ENCODE results near the gene SLC6A4. TPM values are rescaled to one million over a fixed set of nuclear protein-coding genes. Genes with fewer than 3 reads are reported as not detected.

Gene SLC6A4
- total RNA-seq, 2 donors from 2014 or later, result 0.09 to 0.74 TPM

GRCh38 chr17:30197416-30197815 is 38.1 kb downstream of the SLC6A4 start:
- no peaks in the 10 kb centered on the region for H3K9me3 ChIP-seq
- H3K27me3 ChIP-seq (replicated peaks; ENCODE audit: insufficient read depth), result no peaks in the 10 kb centered on the region
- WGBS, result 82% methylated on average over 4 of the region's 4 CpGs
- no peaks in the 10 kb centered on the region for H3K36me3 ChIP-seq
- H3K4me1 ChIP-seq (replicated peaks), result no peaks in the 10 kb centered on the region
- H3K27ac ChIP-seq, result no peak overlapping the region
- TF ChIP-seq CTCF (IDR thresholded peaks at IDR 0.05), result no peak
- intact Hi-C loops (cut with DNase I), result no loop called here
- DNase-seq (ENCODE audit: low spot score), result no peak
- H3K4me3 ChIP-seq, result no peak overlapping the region

- no peaks in the 10 kb centered on the region for H3K9me3 ChIP-seq
- no peaks in the 10 kb centered on the region for H3K4me1 ChIP-seq (replicated peaks)
- intact Hi-C loops (cut with DNase I), result no loop called here
- WGBS, result 77% methylated on average over 3 of the region's 3 CpGs
- H3K4me3 ChIP-seq, result no peak overlapping the region
- no peaks in the 10 kb centered on the region for H3K27me3 ChIP-seq (replicated peaks; ENCODE audit: insufficient read depth)
- no peak overlapping the region for H3K27ac ChIP-seq
- no peaks in the 10 kb centered on the region for H3K36me3 ChIP-seq
- DNase-seq (ENCODE audit: low spot score), result no peak
- TF ChIP-seq POLR2AphosphoS5 (IDR thresholded peaks at IDR 0.05) (no peak), POLR2A (IDR thresholded peaks at IDR 0.05) (no peak), CTCF (IDR thresholded peaks at IDR 0.05) (no peak)
Observed at GRCh38 chr17:30196504-30196903, 39.0 kb downstream of the SLC6A4 start.

GRCh38 chr17:30191072-30191471 is 44.4 kb downstream of the SLC6A4 start:
- H3K27ac ChIP-seq, result no peak overlapping the region
- intact Hi-C loops (cut with DNase I), result no loop called here
- H3K4me3 ChIP-seq, result no peak overlapping the region
- DNase-seq (ENCODE audit: low spot score), result no peak
- H3K27me3 ChIP-seq (replicated peaks; ENCODE audit: insufficient read depth), result no peaks in the 10 kb centered on the region
- TF ChIP-seq POLR2AphosphoS5 (IDR thresholded peaks at IDR 0.05) (no peak), CTCF (IDR thresholded peaks at IDR 0.05) (no peak), POLR2A (IDR thresholded peaks at IDR 0.05) (no peak)
- 63% methylated on average over 2 of the region's 2 CpGs for WGBS
- H3K9me3 ChIP-seq, result no peaks in the 10 kb centered on the region
- H3K4me1 ChIP-seq (replicated peaks), result no peaks in the 10 kb centered on the region
- no peaks in the 10 kb centered on the region for H3K36me3 ChIP-seq

- intact Hi-C loops (cut with DNase I), result no loop called here
- H3K27me3 ChIP-seq (replicated peaks; ENCODE audit: insufficient read depth), result no peaks in the 10 kb centered on the region
- no peaks in the 10 kb centered on the region for H3K36me3 ChIP-seq
- 97% methylated on average over 5 of the region's 5 CpGs for WGBS
- no peaks in the 10 kb centered on the region for H3K9me3 ChIP-seq
- no peak for TF ChIP-seq POLR2AphosphoS5 (IDR thresholded peaks at IDR 0.05)
- no peak for TF ChIP-seq POLR2A (IDR thresholded peaks at IDR 0.05)
- TF ChIP-seq CTCF (IDR thresholded peaks at IDR 0.05), result no peak
- H3K4me3 ChIP-seq, result no peak overlapping the region
- H3K27ac ChIP-seq, result no peak overlapping the region
- no peaks in the 10 kb centered on the region for H3K4me1 ChIP-seq (replicated peaks)
- no peak for DNase-seq (ENCODE audit: low spot score)
Observed at GRCh38 chr17:30188211-30188939, 47.1 kb downstream of the SLC6A4 start.

GRCh38 chr17:30187573-30187972 is 47.9 kb downstream of the SLC6A4 start:
- WGBS, result 77% methylated on average over 2 of the region's 2 CpGs
- Histone ChIP-seq H3K9me3 (no peaks in the 10 kb centered on the region), H3K4me3 (no peak overlapping the region), H3K36me3 (no peaks in the 10 kb centered on the region), H3K27me3 (replicated peaks; ENCODE audit: insufficient read depth) (no peaks in the 10 kb centered on the region), H3K4me1 (replicated peaks) (no peaks in the 10 kb centered on the region), H3K27ac (no peak overlapping the region)
- no peak for DNase-seq (ENCODE audit: low spot score)
- TF ChIP-seq POLR2AphosphoS5 (IDR thresholded peaks at IDR 0.05) (no peak), POLR2A (IDR thresholded peaks at IDR 0.05) (no peak), CTCF (IDR thresholded peaks at IDR 0.05) (no peak)
- intact Hi-C loops (cut with DNase I), result no loop called here
